ES-I3 (cell line): Measurements from ENCODE around the gene ADGRF3.
"Not testable (repeated sequence)": the region's sequence is repeated elsewhere in the genome, so short reads cannot be mapped to it uniquely, and the experiment has no call there.

Experiments
- H3K36me3 ChIP-seq: 2 replicates; pipeline ENCODE4 v1.6.1; 2013; ENCODE audit warnings: mild to moderate bottlenecking, low read length, control low read depth, moderate library complexity; ENCODE audit not compliant: insufficient read depth
- H3K4me1 ChIP-seq: 2 replicates; pipeline ENCODE4 v1.6.1; 2013; ENCODE audit warnings: mild to moderate bottlenecking, control low read depth, low read length; ENCODE audit not compliant: insufficient read depth
- H3K9ac ChIP-seq: 2 replicates; pipeline ENCODE4 v1.6.1; 2013; ENCODE audit warnings: low read depth, mild to moderate bottlenecking, low read length, moderate library complexity
- H3K9me3 ChIP-seq: 2 replicates; pipeline ENCODE4 v1.6.1; 2013; ENCODE audit warnings: mild to moderate bottlenecking, low read length, moderate library complexity; ENCODE audit not compliant: control insufficient read depth, insufficient read depth

The ADGRF3 gene

GRCh38 chr2:26340831-26341230 lies 5.8 kb downstream of the ADGRF3 start:
- no peaks in the 10 kb centered on the region for H3K9me3 ChIP-seq

GRCh38 chr2:26337298-26337697 lies 9.3 kb downstream of the ADGRF3 start:
- Histone ChIP-seq H3K9me3 (no peaks in the 10 kb centered on the region), H3K36me3 (no peaks in the 10 kb centered on the region), H3K4me1 (peaks cover 17% of the 10 kb centered on the region), H3K9ac (no peak overlapping the region)

More at GRCh38 chr2:26340831-26341230, 5.8 kb downstream of the ADGRF3 start:
- Histone ChIP-seq H3K4me1 (peaks cover 17% of the 10 kb centered on the region), H3K36me3 (no peaks in the 10 kb centered on the region), H3K9ac (no peak overlapping the region)

- no peak overlapping the region for H3K9ac ChIP-seq
- H3K4me1 ChIP-seq: peaks cover 17% of the 10 kb centered on the region
- H3K36me3 ChIP-seq: no peaks in the 10 kb centered on the region
- H3K9me3 ChIP-seq: no peaks in the 10 kb centered on the region
These were observed 9.9 kb downstream of the ADGRF3 start for GRCh38 chr2:26336719-26337118.

GRCh38 chr2:26335231-26335630 lies 11.4 kb downstream of the ADGRF3 start:
- no peaks in the 10 kb centered on the region for H3K9me3 ChIP-seq

GRCh38 chr2:26333293-26333692 lies 13.3 kb downstream of the ADGRF3 start:
- H3K36me3 ChIP-seq: no peaks in the 10 kb centered on the region
- H3K4me1 ChIP-seq: no peaks in the 10 kb centered on the region; the same call in 1 of the 2 replicates
- H3K9me3 ChIP-seq: no peaks in the 10 kb centered on the region
- H3K9ac ChIP-seq: no peak overlapping the region

More at GRCh38 chr2:26335231-26335630, 11.4 kb downstream of the ADGRF3 start:
- peaks cover 11% of the 10 kb centered on the region for H3K4me1 ChIP-seq
- no peaks in the 10 kb centered on the region for H3K36me3 ChIP-seq
- H3K9ac ChIP-seq: no peak overlapping the region

- H3K36me3 ChIP-seq, H3K4me1 ChIP-seq, H3K9me3 ChIP-seq, H3K9ac ChIP-seq: not testable (repeated sequence)
These were observed 15.3 kb downstream of the ADGRF3 start for GRCh38 chr2:26331321-26331720.

- Histone ChIP-seq H3K9me3 (no peaks in the 10 kb centered on the region), H3K9ac (no peak overlapping the region), H3K4me1 (no peaks in the 10 kb centered on the region; the same call in 1 of the 2 replicates), H3K36me3 (no peaks in the 10 kb centered on the region)
These were observed 16.0 kb downstream of the ADGRF3 start for GRCh38 chr2:26330604-26331003.

GRCh38 chr2:26330114-26330549 lies 16.5 kb downstream of the ADGRF3 start:
- Histone ChIP-seq H3K36me3 (no peaks in the 10 kb centered on the region), H3K9me3 (no peaks in the 10 kb centered on the region), H3K9ac (no peak overlapping the region), H3K4me1 (no peaks in the 10 kb centered on the region; the same call in 1 of the 2 replicates)

- H3K36me3 ChIP-seq, H3K4me1 ChIP-seq, H3K9ac ChIP-seq, H3K9me3 ChIP-seq: not testable (repeated sequence)
These were observed 17.5 kb downstream of the ADGRF3 start for GRCh38 chr2:26329083-26329482.

GRCh38 chr2:26327291-26328272 lies 19.0 kb downstream of the ADGRF3 start:
- Histone ChIP-seq H3K4me1 (no peaks in the 10 kb centered on the region; the same call in 1 of the 2 replicates), H3K9me3 (no peaks in the 10 kb centered on the region), H3K9ac (no peak overlapping the region), H3K36me3 (no peaks in the 10 kb centered on the region)

- Histone ChIP-seq H3K9ac (no peak overlapping the region), H3K9me3 (no peaks in the 10 kb centered on the region), H3K4me1 (no peaks in the 10 kb centered on the region; the same call in 1 of the 2 replicates), H3K36me3 (no peaks in the 10 kb centered on the region)
These were observed 20.1 kb downstream of the ADGRF3 start for GRCh38 chr2:26326514-26326913.

GRCh38 chr2:26325851-26326250 lies 20.7 kb downstream of the ADGRF3 start:
- Histone ChIP-seq H3K4me1 (no peaks in the 10 kb centered on the region; the same call in 1 of the 2 replicates), H3K9me3 (no peaks in the 10 kb centered on the region)

GRCh38 chr2:26324903-26325302 lies 21.7 kb downstream of the ADGRF3 start:
- Histone ChIP-seq H3K9ac (no peak overlapping the region), H3K4me1 (no peaks in the 10 kb centered on the region), H3K36me3 (no peaks in the 10 kb centered on the region), H3K9me3 (no peaks in the 10 kb centered on the region)

More at GRCh38 chr2:26325851-26326250, 20.7 kb downstream of the ADGRF3 start:
- H3K9ac ChIP-seq: no peak overlapping the region
- no peaks in the 10 kb centered on the region for H3K36me3 ChIP-seq

GRCh38 chr2:26324479-26324878 lies 22.1 kb downstream of the ADGRF3 start:
- H3K4me1 ChIP-seq, H3K36me3 ChIP-seq, H3K9me3 ChIP-seq, H3K9ac ChIP-seq: not testable (repeated sequence)

GRCh38 chr2:26318950-26319349 lies 27.6 kb downstream of the ADGRF3 start:
- Histone ChIP-seq H3K4me1 (peaks cover 10% of the 10 kb centered on the region; the same call in 1 of the 2 replicates), H3K9ac (peak overlapping the region; percentile 31; the same call in 1 of the 2 replicates), H3K36me3 (no peaks in the 10 kb centered on the region), H3K9me3 (no peaks in the 10 kb centered on the region)
